Ovary (tissue), 3 donors: ENCODE measurements around the gene IFT25.

Experiments
- EP300 ChIP-seq: sonication (generic); formaldehyde crosslinking; IDR thresholded peaks from one replicate; pipeline ENCODE4 v1.6.1; 2017; ENCODE audit warnings: antibody characterized with exemption
- POLR2A ChIP-seq: fragments of 450-650 bp; IDR thresholded peaks from one replicate; pipeline ENCODE4 v1.6.1; 2017; ENCODE audit warnings: antibody characterized with exemption, mild to moderate bottlenecking, moderate library complexity
- TF ChIP-seq, protein P1 (sequence below), 3 donors: fragments of 450-650 bp in 2 of 3; fragments of 200-600 bp in 1 of 3; IDR thresholded peaks; one replicate each; pipeline versions ENCODE4 v1.5.1 to v1.8.0; 2016 to 2022; ENCODE audit warnings: antibody characterized with exemption in 3 of 3, mild to moderate bottlenecking in 1 of 3
- donor health status: DM: no; HTN: no; CAD: no.

DNA sequence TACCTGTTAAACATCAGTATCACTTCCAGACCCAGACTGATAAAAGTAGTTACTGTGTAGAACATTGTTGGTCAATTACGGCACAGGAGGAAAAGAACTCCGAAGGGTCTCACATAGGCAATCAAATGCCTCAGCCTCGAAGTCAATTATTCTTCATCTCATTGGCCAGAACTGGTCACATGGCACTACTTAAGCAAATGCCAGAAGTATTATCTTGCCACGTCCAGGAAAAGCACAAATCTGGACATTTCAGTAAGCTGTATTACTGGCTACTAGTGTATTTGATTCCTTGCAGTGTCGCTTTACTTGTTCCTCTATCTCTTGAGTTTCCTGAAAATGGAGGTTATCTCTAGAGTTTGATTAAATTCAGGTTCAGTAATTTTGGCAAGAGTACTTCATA is 27.2 kb downstream of the IFT25 start:
- TF ChIP-seq, protein P1, sequence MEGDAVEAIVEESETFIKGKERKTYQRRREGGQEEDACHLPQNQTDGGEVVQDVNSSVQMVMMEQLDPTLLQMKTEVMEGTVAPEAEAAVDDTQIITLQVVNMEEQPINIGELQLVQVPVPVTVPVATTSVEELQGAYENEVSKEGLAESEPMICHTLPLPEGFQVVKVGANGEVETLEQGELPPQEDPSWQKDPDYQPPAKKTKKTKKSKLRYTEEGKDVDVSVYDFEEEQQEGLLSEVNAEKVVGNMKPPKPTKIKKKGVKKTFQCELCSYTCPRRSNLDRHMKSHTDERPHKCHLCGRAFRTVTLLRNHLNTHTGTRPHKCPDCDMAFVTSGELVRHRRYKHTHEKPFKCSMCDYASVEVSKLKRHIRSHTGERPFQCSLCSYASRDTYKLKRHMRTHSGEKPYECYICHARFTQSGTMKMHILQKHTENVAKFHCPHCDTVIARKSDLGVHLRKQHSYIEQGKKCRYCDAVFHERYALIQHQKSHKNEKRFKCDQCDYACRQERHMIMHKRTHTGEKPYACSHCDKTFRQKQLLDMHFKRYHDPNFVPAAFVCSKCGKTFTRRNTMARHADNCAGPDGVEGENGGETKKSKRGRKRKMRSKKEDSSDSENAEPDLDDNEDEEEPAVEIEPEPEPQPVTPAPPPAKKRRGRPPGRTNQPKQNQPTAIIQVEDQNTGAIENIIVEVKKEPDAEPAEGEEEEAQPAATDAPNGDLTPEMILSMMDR (IDR thresholded peaks at IDR 0.05) = no peak
- TF ChIP-seq EP300 (no peak), POLR2A (no peak)
